NCI-H2107 treated with DMSO at 0.1 percent for 48 hours (cell line): ENCODE results near the gene HPGDS.
"Not testable (repeated sequence)": the region's sequence is repeated elsewhere in the genome, so short reads cannot be mapped to it uniquely, and the experiment has no call there.

Source experiments
- DNase-seq: peaks from one replicate; lab custom pipeline; 2025; ENCODE audit not compliant: unreplicated experiment; lab: John Stamatoyannopoulos, UW

Gene HPGDS

DNA sequence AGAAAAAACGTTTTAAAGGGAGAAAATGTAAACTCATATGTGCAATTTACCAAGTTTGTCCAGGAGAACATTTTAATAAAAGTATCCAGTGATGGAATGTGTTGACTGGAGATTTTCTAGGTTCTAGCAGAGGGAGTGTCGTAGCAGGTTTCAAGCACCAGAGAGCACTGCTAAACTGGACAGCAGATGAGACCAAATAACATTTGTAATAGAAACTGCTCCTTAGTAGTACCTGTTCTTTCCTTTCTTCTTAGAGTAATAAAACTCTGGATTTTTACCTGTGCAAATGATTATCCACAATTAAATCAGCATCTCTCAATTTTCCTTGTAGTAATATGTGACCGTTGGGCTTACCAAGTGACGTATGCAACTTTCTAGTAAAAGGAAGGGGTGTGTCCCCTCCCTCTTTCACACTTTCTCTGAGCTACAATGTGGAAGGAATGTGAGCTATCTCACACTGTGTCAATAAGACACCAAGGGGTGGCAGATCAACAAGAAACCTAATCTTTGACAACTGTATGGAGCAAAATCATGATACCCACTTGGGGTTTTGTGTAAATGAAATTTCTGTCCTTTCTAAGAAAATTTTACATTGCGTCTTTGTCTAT, 9.5 kb downstream of the HPGDS start:
- DNase-seq, result no peak

DNA sequence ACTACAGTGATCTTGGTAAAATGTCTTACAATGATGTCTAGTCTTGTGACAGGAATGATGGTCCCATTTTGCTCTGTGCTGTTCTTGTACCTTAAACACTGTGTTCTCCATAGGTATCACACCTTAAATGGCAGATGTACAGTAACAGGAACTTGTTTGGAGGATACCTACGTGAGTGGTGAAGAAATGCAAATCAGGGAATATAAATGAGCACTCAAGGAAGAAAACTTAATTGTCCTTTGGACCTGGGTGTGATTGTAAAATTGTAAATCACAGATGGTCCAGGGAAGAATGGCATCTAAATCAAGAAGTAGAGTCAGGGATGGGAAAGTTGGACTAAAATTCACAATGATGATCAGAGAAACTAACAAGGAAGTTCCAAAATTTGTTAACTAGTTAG, 12.7 kb downstream of the HPGDS start:
- DNase-seq, result no peak

DNA sequence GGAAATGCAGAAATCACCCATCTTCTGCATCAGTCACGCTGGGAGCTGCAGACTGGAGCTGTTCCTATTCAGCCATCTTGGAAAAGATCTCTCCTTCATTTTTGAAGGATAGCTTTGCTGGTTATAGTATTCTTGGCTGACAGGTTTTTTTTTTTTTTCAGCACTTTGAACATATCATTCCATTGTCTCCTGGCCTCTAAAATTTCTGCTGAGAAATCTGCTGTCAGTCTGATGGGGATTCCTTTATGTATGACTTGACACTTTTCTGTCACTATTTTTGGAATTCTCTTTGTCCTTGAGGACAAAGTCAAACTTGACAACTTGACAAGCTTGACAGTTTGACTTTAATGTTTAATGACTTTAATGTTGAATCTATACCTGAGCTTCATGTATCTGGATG, 16.8 kb downstream of the HPGDS start:
- DNase-seq, result no peak

DNA sequence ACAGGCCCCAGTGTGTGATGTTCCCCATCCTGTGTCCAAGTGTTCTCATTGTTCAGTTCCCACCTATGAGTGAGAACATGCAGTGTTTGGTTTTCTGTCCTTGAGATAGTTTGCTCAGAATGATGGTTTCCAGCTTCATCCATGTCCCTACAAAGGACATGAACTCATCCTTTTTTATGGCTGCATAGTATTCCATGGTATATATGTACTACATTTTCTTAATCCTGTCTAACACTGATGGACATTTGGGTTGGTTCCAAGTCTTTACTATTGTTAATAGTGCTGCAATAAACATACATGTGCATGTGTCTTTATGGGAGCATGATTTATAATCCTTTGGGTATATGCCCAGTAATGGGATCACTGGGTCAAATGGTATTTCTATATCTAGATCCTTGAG, 22.7 kb downstream of the HPGDS start:
- DNase-seq, result not testable (repeated sequence)

DNA sequence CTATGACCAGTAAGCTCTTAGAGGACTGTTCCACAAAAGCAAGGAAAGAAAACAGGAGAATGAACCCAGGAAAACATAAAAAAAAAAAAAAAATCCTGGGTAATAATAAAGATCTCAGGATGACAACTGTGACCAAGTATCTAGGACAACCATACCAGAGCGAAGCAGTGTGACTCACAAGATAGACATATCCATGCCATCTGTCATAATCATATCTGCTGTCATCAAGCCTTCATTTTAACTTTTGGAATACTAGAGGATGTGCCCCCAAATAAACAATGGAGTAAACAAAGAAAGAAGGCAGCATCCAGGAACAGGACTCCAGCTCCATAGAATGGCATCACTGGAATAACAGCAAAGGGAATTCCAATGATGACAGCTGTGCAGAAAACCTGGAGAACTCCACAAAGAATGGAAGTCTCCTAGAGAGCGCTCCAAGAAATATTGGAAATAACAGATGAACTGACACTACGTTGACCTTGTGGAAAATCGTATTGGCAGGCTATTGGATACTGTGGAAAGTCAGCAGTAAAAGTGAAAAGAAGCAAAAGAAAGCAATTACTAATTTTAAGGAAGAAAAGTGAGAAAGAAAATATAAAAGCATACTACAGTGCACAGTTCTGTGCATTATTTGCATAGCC, 35.3 kb downstream of the HPGDS start:
- DNase-seq, result no peak

DNA sequence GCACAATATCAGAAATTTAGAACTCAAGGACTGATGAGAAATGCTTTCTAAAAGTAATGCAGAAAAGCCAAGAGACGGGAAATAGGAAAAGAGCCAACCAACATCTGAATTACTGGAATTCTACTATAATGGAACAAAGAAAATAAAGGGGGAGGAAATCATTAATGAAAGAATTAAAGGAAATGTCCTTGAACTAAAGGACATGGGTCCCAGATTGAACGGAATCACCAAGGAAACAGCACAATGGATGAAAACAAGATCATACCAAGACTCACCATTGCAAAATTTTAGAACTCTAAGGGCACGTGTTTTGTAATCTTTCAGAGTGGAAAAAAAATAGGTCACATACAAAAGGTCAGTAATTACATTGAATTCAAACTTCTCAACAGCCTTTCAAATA, 35.9 kb downstream of the HPGDS start:
- no peak for DNase-seq

DNA sequence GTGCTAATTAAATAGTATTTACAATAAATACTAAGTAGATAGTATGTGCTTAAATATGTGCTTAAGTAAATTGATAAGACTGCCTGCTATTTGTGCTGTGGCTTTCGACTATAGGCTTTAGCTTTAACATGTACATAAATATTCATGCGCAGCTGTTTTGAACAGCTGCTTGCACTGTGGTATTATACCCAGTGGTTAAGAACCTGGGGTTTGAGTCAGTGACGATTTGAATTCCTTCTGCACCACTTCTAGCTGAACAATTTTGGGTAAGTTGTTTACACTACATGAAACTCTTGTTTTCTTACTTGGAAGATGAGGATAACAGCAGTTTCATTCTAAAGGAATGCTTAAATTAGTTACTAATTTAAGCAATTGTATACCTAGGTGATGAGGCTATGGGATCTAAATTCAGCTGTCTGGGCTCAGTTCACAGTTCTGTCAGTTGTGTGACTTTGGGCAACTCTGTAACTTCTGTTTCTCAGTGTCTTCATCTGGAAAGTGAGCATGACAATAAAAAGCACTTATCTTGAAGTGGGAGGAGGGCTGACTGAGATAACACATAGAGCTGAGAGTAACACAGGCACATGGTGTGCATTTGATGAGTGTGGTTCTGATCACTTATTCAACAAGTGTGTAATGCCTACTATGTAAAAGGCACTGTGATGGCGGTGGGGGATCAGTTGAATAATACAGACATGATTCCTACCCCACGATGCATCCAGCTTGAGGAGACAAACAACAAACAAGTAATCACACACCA, 37.0 kb downstream of the HPGDS start:
- DNase-seq, result no peak

DNA sequence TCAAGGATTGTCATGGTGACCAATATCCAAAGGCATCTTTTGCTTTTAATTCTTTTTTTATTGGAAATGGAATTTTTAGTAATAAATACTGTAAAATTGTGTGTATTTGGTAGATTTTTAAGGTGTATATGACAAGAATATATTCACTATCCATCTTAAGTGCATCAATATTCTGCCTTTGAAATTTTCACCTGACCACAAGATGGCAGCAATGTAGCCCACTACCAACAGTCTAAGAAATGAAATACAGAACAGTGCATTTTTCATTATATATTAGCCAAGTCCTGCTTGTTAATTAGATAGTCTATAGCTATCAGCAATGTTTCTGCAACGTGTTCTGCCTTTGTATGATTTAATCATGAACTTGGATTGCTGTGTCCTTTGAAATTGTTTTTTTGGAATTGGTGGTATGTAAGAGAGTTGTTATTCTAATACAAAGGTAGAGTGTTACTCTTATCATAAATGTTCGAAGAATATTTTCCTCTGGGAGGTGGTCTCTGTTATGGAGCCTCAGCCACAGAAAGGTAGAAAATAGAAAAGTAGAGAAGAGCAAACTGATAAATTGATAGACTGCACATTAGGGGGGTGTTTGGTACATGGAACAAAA, 38.2 kb downstream of the HPGDS start:
- DNase-seq, result no peak

DNA sequence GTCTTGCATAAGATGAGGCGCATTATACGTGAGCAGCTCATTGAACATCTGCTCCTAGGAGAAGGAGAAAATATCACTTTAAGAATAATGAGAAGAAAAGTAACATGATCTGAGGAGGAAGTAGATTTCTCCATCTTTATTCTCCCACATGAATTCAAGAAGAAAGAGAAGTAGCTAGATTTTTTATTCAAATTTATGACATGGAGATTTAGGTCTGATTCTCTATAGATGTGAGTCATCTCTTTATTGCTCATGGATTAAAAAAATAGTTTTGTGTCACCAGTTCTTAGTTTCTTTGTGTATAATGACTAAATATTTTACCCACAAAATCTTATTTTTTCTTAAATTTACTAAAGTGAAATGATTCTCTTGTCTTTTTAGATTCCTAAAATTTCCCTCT, 40.4 kb downstream of the HPGDS start:
- DNase-seq, result no peak

DNA sequence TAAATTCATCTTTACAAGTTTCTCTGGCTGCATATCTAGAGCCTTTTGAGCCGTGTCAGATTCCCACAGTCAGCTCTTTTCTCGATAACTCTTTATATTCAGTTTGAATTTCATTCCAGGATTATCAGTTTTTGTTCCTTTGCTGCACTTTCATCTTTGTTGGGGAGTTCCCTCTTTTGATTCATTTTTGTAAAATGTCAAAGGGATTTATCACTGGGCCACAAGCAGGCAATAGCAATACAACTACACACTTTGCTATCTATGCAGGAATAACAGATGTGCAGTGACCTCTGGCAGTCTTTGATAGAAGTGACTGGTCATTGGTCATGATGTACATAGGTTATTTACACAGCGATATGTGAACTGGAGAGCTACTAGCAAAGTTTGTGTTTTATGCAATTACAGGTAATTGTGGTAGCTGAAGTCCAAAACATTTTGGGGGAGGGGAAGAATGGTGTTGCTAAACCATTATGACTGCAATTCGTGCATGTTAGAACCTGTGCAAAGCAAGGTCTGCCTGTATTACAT, 43.8 kb downstream of the HPGDS start:
- DNase-seq, result no peak

DNA sequence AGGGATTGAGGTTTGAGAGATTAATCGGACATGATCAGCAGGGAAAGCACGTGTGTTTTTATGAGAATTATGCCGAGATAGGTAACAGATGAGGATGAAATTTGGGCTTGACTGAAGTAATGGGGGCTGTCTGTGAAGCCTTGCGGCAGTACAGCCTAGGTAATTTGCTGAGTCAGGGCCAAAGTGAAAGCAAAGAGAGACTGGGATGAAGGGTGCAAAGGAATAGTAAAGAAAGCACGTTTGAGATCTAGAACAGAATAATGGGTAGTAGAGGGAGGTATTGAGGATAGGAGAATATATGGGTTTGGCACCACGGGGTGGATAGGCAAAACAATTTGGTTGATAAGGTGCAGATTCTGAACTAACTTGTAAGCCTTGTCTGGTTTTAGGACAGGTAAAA, 47.2 kb downstream of the HPGDS start:
- DNase-seq, result not testable (repeated sequence)

DNA sequence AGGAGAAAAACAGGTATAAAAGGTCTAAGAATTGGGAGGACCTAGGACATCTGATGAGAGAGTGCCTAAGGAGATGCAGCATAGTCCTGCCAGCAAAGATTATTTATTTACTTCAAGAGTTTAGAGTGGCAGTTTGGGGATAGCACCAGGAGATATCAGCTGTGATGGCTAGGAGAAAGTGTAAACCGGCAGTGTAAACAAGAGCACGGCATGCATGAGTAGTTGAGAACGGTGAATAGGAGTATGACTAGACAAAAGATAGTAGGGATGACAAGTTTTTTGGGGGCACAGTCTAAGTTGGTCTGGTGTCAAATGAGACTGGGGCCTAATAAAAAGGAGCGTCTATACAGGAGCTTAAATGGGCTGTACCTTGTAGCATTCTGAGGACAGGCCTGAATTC, 48.7 kb downstream of the HPGDS start:
- not testable (repeated sequence) for DNase-seq

DNA sequence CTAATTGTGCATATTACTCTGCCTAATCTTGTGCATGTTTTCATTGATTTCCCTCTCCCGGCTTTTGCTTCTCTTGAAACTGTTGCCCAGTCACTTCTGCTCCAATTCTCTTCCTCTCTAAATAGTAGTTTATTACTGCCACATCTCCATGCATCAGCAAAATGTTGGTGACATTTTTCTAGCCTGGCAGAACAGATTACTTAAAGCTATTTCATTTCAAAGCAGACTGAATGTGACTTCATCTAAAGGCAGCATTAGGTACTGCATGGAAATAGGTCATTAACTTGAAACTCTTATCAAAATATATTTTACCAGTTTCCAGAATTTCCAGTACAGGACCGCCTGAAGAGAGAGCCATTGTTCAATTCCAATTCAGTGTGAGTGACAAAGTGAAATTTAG, 52.4 kb downstream of the HPGDS start:
- no peak for DNase-seq

DNA sequence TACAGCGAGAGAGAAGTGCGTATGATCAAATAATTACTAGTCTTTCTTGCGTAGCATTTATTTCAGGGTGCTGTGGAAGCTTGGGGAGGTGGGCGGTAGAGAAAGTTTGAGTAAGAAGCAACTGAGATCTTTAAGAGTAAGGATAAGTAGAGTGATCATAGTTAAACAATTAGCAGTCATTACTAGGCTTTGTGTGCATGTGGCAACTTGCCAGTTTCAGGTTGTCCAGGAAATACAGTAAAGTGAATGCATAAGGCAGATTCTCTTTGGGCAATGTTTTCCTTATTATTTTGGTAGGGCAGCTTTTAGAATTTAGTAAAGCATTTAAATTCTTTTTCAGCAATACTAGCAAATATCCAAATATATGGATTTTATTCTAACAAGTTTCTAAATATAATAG, 57.0 kb downstream of the HPGDS start:
- DNase-seq, result no peak

DNA sequence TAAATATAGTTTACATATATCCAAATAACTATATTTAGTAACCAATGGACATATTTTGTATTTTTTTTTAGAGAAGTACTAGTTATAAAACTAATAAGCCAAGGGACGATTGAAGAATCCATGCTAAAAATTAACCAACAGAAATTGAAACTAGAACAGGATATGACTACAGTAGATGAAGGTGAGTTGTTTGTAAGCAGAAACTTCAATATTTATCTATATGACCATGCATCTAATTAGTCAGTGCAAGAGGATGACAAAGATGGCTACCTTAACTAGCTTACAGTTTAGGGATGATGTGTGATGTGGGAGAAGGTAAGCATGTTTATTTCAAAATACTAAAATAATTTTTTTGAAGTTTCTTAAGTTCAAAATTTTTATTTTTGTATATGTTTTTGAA, 57.7 kb downstream of the HPGDS start:
- DNase-seq, result no peak

DNA sequence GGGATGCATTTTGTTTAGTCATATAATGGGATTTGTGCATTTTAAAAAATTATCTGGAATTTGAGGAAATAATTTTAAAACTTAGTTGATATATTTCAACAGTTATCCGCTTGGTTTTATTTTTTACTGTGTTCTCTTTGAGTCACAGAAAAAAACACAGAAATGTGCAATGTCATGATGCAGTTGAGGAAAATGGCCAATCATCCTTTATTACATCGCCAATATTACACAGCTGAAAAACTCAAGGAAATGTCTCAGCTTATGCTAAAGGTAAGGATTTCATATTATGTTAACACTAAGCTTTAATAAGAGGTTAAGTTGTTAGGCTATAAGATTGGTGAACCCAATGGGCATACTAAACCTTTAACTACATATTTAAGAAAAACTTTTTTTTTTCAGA, 63.9 kb downstream of the HPGDS start:
- DNase-seq, result no peak

DNA sequence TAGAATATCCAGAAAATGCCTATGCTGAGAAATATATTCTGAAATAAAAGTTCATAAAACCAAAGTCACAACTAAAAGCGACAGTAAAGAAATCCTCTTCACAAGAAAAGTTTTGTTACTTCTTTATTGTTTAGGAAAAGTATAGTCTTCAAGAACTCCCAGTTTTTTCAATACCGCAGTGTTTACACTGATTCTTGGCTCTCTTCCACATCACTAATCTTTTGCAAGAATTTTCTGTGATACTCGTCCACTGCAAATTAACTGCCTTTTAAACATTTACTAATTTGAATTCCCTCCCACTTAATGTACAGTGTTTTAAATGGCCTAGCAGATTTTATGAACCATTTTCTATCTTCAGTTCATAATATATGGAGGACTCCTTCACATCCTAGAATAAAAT, 65.1 kb downstream of the HPGDS start:
- DNase-seq, result no peak

DNA sequence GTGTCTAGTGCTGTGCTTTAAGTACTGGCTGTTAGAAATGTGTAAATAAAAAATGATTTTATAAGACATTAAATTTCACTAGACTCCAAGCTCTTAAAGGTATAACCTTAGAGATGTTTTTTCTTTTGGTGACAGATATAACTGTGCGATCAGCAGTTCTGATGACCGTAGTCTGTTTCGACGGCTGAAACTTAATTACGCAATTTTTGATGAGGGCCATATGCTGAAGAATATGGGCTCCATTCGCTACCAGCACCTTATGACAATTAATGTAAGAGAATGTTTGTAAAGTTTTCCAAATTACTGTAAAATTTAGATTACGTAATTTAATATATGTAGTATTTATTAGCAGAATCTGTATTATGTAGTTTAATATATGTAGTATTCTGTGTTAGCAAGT, 66.4 kb downstream of the HPGDS start:
- DNase-seq, result no peak

DNA sequence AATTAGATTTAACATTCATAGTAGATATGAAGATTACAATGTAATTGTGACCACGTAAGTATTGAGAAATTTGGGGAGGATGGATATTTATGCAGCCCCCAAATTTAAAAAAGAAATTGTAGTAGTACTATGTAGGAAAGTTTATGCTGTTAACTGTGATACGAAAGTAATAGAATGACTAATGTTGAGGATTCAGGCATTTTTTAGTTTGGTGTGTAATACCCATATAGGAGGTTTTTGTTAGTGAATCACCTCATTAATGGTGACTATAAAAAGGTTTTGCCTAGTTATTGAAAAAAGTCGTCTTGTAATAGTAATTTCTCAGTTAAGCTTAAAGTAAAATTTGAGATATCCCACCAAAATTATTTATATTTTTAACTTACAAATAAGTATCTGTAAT, 67.7 kb downstream of the HPGDS start:
- DNase-seq, result no peak

DNA sequence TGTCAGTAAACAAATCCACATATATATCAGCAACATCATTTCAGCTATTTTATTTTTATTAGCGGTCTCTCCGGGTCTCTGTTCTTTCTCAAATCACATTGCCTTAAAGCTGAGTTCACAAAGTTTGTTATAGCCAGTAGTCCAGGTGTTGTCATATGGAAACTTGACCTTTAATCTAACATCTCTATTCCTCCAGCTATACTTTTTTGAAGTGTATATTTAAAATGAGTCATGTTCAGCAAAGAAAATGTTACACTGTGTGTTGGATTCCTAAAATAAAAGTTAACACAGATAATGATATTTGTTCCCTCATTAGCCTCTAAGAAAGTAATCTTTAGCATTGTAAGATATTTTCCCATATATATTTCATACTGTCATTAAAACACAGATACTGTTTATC, 71.4 kb downstream of the HPGDS start:
- no peak for DNase-seq

DNA sequence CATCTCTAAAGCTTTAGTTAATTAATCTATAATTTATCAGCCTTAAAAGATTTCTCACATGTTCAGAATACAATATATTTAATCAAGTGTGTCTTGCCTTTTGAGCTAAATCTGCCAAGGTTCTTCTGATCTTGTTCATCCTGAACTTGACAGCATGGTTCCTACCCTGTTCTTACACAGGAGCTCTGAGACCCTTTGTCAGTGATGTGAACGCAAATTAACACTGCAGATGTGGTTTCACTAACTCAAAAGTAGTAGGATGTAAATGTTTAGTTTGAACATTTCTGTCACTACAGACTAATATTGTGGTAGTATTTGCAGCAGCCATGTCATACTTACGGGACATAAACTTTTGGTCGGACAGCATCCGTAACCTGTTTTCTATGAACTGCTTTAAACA, 75.6 kb downstream of the HPGDS start:
- DNase-seq, result no peak
